Kidney tubule cell (primary cell): Measurements from ENCODE around the gene FBXO31.

ENCODE experiments used
- DNase-seq: peaks from one replicate; pipeline ENCODE4 v3.0.0-alpha.2; 2018; ENCODE audit warnings: low spot score

Gene FBXO31

DNA sequence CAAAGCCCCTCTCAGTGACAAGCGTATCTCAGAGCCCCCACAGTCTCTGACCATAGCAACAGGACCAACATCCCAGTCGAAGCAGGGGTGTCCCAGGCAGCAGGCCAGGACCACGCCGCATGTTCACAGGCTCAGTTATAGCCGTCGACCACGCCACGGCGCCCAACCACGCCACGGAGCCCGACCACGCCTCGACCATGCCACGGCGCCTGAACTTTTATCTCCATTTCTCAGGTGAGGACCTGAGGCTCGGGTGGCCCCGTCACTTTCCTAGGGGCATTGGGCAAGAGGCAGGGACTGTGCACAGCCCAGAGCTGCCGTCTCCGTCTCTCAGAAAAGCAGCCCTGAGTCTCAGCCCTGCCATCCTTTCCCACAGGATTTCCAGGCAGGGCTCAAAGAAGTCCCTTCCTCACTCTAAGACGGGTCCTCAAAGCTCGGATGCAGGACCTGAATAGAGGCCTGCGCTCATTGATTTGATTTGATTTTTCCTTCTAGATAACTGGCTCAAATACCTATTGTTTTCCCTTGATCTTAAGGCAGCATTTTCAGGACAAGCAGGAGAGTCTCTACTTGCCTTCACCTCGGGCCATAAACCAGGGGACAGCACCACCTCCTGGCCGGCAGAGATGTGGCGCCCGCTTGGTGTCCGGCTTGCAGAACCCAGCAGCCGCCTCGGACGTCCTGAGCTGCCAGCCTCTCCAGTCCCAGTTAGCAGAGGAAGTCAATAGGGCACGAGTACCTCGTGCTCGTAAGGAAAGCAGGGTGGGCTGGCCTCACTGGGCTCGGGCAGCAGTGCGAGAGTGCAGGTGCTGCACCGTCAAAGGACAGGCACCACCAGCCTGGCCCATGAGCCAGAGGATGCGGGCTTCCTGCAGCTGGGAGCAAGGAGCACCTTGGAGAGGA is 105.1 kb downstream of the FBXO31 start:
- DNase-seq: peak; percentile 76
